GM23338 (cell line): ENCODE results near the gene NKAIN2. TPM values are rescaled to one million over a fixed set of nuclear protein-coding genes. Genes with fewer than 3 reads are reported as not detected.

Experiments used
- ATAC-seq: fragments of 200-7000 bp; cut with Tn5 transposase; 3 replicates; pipeline ENCODE4 v1.9.1; 2020
- DNase-seq: peaks from one replicate; pipeline ENCODE4 v3.0.0-alpha.2; 2015; ENCODE audit warnings: low spot score
- H2AFZ ChIP-seq: fragments of 200-600 bp; sonication (generic); 2 replicates; pipeline ENCODE4 v1.8.0; 2016; ENCODE audit warnings: antibody characterized with exemption, mild to moderate bottlenecking, moderate library complexity
- H3F3A ChIP-seq: fragments of 200-600 bp; sonication (generic); replicated peaks from 2 replicates; pipeline ENCODE4 v1.8.0; 2017; ENCODE audit warnings: antibody characterized with exemption, mixed run types, low read depth
- H3K27ac ChIP-seq: fragments of 200-600 bp; sonication (generic); 2 replicates; pipeline ENCODE4 v1.6.1; 2016; ENCODE audit warnings: low read depth
- H3K27me3 ChIP-seq: fragments of 200-600 bp; sonication (generic); 2 replicates; pipeline ENCODE4 v1.8.0; 2016; ENCODE audit warnings: mild to moderate bottlenecking, mixed run types, moderate library complexity; ENCODE audit not compliant: insufficient read depth
- H3K36me3 ChIP-seq: fragments of 200-600 bp; sonication (generic); 2 replicates; pipeline ENCODE4 v1.8.0; 2016; ENCODE audit warnings: mild to moderate bottlenecking; ENCODE audit not compliant: insufficient read depth
- H3K4me1 ChIP-seq: fragments of 200-600 bp; sonication (generic); 2 replicates; pipeline ENCODE4 v1.8.0; 2016; ENCODE audit warnings: mild to moderate bottlenecking, moderate library complexity; ENCODE audit not compliant: insufficient read depth
- H3K4me2 ChIP-seq: fragments of 200-600 bp; sonication (generic); 2 replicates; pipeline ENCODE4 v1.7.1; 2017; ENCODE audit warnings: mixed run types
- H3K4me3 ChIP-seq: fragments of 200-600 bp; sonication (generic); 2 replicates; pipeline ENCODE4 v1.6.1; 2016; ENCODE audit warnings: mixed run types
- H3K79me2 ChIP-seq: fragments of 200-600 bp; sonication (generic); replicated peaks from 2 replicates; pipeline ENCODE4 v1.8.0; 2017; ENCODE audit warnings: mild to moderate bottlenecking; ENCODE audit not compliant: insufficient read depth
- H3K9me2 ChIP-seq: fragments of 200-600 bp; sonication (generic); 2 replicates; pipeline ENCODE4 v1.8.0; 2017; ENCODE audit not compliant: insufficient read depth
- H4K20me1 ChIP-seq: fragments of 200-600 bp; sonication (generic); replicated peaks from 2 replicates; pipeline ENCODE4 v1.8.0; 2017; ENCODE audit warnings: mild to moderate bottlenecking; ENCODE audit not compliant: insufficient read depth
- H3K27ac Mint-ChIP-seq: 2 replicates; pipeline ENCODE4 v1.8.0; 2020; ENCODE audit warnings: inconsistent platforms, mild to moderate bottlenecking, moderate library complexity, mixed read lengths
- H3K27me3 Mint-ChIP-seq: 3 replicates; pipeline ENCODE4 v1.8.0; 2022; ENCODE audit warnings: low read depth, mild to moderate bottlenecking, moderate library complexity, mixed read lengths, inconsistent platforms; ENCODE audit not compliant: insufficient read depth, poor library complexity
- H3K36me3 Mint-ChIP-seq: 3 replicates; pipeline ENCODE4 v1.8.0; 2021; ENCODE audit warnings: low read depth, mild to moderate bottlenecking, inconsistent platforms, moderate library complexity, mixed read lengths
- H3K4me1 Mint-ChIP-seq: 3 replicates; pipeline ENCODE4 v1.8.0; 2020; ENCODE audit warnings: mild to moderate bottlenecking, inconsistent platforms, mixed read lengths
- H3K4me3 Mint-ChIP-seq: 3 replicates; pipeline ENCODE4 v1.8.0; 2021; ENCODE audit warnings: moderate library complexity, mild to moderate bottlenecking, inconsistent platforms, mixed read lengths
- H3K9me3 Mint-ChIP-seq: 3 replicates; pipeline ENCODE4 v1.8.0; 2020; ENCODE audit warnings: moderate library complexity, mild to moderate bottlenecking, inconsistent platforms, mixed read lengths
- CREB1 ChIP-seq: fragments of 250-450 bp; sonication (Bioruptor Pico); IDR thresholded peaks from 2 replicates; pipeline ENCODE4 v1.5.0; 2020; ENCODE audit warnings: low read depth, mild to moderate bottlenecking, moderate library complexity
- CTCF ChIP-seq, 2 experiments: fragments of 200-600 bp in 1 of 2; sonication (generic) in 1 of 2; conservative IDR thresholded peaks; 2 replicates each; pipeline versions ENCODE4 v1.5.1 to v1.6.1; 2016 to 2017; ENCODE audit warnings: antibody characterized with exemption in 2 of 2, low read depth in 2 of 2, mild to moderate bottlenecking in 2 of 2, moderate library complexity in 1 of 2
- EZH2phosphoT487 ChIP-seq: fragments of 200-600 bp; sonication (generic); IDR thresholded peaks from one replicate; pipeline ENCODE4 v1.8.1; 2018; ENCODE audit warnings: antibody characterized with exemption; ENCODE audit not compliant: unreplicated experiment
- JUNB ChIP-seq: IDR thresholded peaks from one replicate; pipeline ENCODE4 v1.6.1; 2016; ENCODE audit warnings: antibody characterized with exemption; ENCODE audit not compliant: unreplicated experiment
- NANOG ChIP-seq: IDR thresholded peaks from 2 replicates; pipeline ENCODE4 v1.6.1; 2016; ENCODE audit warnings: antibody characterized with exemption, borderline replicate concordance
- STAT1 ChIP-seq: IDR thresholded peaks from one replicate; pipeline ENCODE4 v1.6.1; 2016; ENCODE audit warnings: antibody characterized with exemption; ENCODE audit not compliant: unreplicated experiment
- ZNF462 ChIP-seq: fragments of 250-450 bp; sonication (Bioruptor Pico); IDR thresholded peaks from 2 replicates; pipeline ENCODE4 v1.5.0; 2020; ENCODE audit warnings: mild to moderate bottlenecking, moderate library complexity
- polyA plus RNA-seq: library from polyadenylated mRNA; unstranded; fragments of >200 nt; fragmentation: Nextera tagmentation; extraction: Ambion mirVana; gene quantifications from 2 replicates; pipeline ENCODE4 v1.2.1, GENCODE V29; 2016
- total RNA-seq: library from RNA; depleted of rRNA; stranded (reverse); fragments of >200 nt; shearing (Covaris generic); gene quantifications from 2 replicates; pipeline ENCODE4 v1.2.3, GENCODE V29; 2014

Gene NKAIN2
- total and polyA plus RNA-seq, 2 experiments from 2014 or later: 0.39 to 1.1 TPM

GRCh38 chr6:124682751-124683150 is 879.1 kb downstream of the NKAIN2 start:
- Histone ChIP-seq H4K20me1 (no peaks in the 10 kb centered on the region), H3K4me2 (no peak overlapping the region), H3K79me2 (no peaks in the 10 kb centered on the region), H3K4me1 (peaks cover 14% of the 10 kb centered on the region), H2AFZ (no peak overlapping the region), H3K27ac (no peak overlapping the region), H3F3A (no peaks in the 10 kb centered on the region), H3K9me2 (peaks cover 2% of the 10 kb centered on the region; the same call in 1 of the 2 replicates), H3K36me3 (no peaks in the 10 kb centered on the region), H3K27me3 (no peaks in the 10 kb centered on the region), H3K4me3 (no peak overlapping the region)
- H3K27me3 Mint-ChIP-seq: peaks cover 1% of the 10 kb centered on the region
- H3K36me3 Mint-ChIP-seq: peaks cover 8% of the 10 kb centered on the region; the same call in 1 of the 3 replicates
- peaks cover 12% of the 10 kb centered on the region; the same call in 2 of the 3 replicates for H3K4me1 Mint-ChIP-seq
- DNase-seq (no peak), ATAC-seq (no peak)
- H3K4me3 Mint-ChIP-seq: no peak overlapping the region
- no peak overlapping the region for H3K27ac Mint-ChIP-seq
- TF ChIP-seq CTCF (conservative IDR thresholded peaks at IDR 0.05; ENCODE audit: low read depth in 2 of 2) (no peak), STAT1 (no peak), NANOG (no peak), CREB1 (CRISPR knock-in tag) (no peak), EZH2phosphoT487 (no peak)
- peaks cover 16% of the 10 kb centered on the region for H3K9me3 Mint-ChIP-seq

GRCh38 chr6:124683507-124683906 is 879.8 kb downstream of the NKAIN2 start:
- no peak overlapping the region for H3K27ac Mint-ChIP-seq
- peaks cover 6% of the 10 kb centered on the region; the same call in 1 of the 3 replicates for H3K36me3 Mint-ChIP-seq
- no peak overlapping the region for H3K4me3 ChIP-seq
- H3K79me2 ChIP-seq: no peaks in the 10 kb centered on the region
- ATAC-seq: peak; percentile 97
- TF ChIP-seq CREB1 (CRISPR knock-in tag): no peak
- TF ChIP-seq ZNF462: peak; percentile 30; the same call in 1 of the 2 replicates
- TF ChIP-seq STAT1: no peak
- TF ChIP-seq CTCF (conservative IDR thresholded peaks at IDR 0.05; ENCODE audit: low read depth in 2 of 2): peak; percentile 41 to 63
- TF ChIP-seq EZH2phosphoT487: no peak
- no peak for TF ChIP-seq JUNB
- no peak overlapping the region for H3K27ac ChIP-seq
- H3K4me1 ChIP-seq: peaks cover 14% of the 10 kb centered on the region
- no peak overlapping the region for H3K4me3 Mint-ChIP-seq
- H3K9me3 Mint-ChIP-seq: peaks cover 9% of the 10 kb centered on the region
- 0 out of 2 replicates have a peak overlapping the region, but pooled peaks have one; percentile 3 for H2AFZ ChIP-seq
- H3K36me3 ChIP-seq: no peaks in the 10 kb centered on the region
- peak; percentile 72 for DNase-seq
- H3K27me3 Mint-ChIP-seq: no peaks in the 10 kb centered on the region
- peak overlapping the region; percentile 39; the same call in 1 of the 2 replicates for H3K4me2 ChIP-seq
- H3F3A ChIP-seq: no peaks in the 10 kb centered on the region
- H3K9me2 ChIP-seq: peaks cover under 1% of the 10 kb centered on the region; the same call in 1 of the 2 replicates
- H4K20me1 ChIP-seq: no peaks in the 10 kb centered on the region
- peaks cover 12% of the 10 kb centered on the region; the same call in 2 of the 3 replicates for H3K4me1 Mint-ChIP-seq
- H3K27me3 ChIP-seq: no peaks in the 10 kb centered on the region
